NCI-H2107 treated with DMSO at 0.1 percent for 48 hours (cell line): ENCODE measurements around the gene FARP1.

Source experiments
- DNase-seq: peaks from one replicate; lab custom pipeline; 2025; ENCODE audit not compliant: unreplicated experiment; lab: John Stamatoyannopoulos, UW

Gene FARP1

DNA sequence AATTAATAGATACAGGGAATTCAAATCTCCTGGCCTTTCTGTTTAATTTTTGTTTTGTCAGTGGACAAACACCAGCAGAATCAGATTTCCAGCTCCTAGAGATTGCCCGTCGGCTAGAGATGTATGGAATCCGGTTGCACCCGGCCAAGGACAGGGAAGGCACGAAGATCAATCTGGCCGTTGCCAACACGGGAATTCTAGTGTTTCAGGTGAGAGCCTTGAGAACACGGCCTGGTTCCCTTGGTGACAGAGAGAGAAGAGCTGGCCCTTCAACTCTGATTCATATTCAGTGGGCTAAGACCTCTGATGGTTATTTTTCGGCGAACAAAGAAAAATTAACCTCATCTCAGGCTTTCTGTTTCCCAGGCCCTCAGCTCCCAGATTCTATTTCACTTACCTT lies 242.7 kb downstream of the FARP1 start:
- DNase-seq: peak; percentile 18

DNA sequence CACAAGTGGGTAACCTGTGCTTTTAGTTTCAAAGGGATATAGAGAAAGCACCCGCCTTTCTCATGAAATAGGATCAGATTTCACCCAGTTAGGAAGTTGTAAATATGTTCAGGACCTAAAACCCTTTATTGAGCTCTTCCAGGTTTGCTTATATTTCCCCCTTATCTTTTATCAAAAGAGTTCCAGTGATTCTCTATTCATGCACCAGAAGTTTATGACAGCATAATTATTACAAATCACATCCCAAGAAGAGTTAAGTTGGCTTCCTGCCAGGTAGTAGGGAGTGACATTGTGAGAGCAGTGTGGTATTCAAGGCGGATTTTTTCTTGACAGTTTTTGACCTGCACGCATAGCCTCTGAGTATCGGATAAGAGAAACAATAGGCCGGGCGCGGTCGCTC lies 243.7 kb downstream of the FARP1 start:
- peak; percentile 86 for DNase-seq

DNA sequence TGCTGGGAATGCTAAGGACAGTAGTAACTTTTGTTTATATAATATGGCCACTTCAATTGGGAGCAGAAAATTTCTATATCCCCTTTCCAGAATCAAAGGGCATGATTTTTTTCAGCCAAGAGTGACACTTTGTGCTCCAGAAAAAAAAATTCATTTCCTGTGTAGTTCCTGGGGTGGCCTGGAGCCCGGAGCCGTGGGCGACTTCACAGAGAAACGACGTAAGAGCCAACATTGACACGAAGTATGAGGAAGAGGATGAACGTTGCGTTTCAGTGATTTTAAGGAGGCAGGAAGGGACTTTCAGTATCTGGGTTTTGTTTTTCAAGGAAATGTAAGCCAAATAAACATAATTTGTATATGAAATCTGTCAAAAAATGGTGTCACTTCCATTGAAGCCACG lies 246.4 kb downstream of the FARP1 start:
- no peak for DNase-seq

DNA sequence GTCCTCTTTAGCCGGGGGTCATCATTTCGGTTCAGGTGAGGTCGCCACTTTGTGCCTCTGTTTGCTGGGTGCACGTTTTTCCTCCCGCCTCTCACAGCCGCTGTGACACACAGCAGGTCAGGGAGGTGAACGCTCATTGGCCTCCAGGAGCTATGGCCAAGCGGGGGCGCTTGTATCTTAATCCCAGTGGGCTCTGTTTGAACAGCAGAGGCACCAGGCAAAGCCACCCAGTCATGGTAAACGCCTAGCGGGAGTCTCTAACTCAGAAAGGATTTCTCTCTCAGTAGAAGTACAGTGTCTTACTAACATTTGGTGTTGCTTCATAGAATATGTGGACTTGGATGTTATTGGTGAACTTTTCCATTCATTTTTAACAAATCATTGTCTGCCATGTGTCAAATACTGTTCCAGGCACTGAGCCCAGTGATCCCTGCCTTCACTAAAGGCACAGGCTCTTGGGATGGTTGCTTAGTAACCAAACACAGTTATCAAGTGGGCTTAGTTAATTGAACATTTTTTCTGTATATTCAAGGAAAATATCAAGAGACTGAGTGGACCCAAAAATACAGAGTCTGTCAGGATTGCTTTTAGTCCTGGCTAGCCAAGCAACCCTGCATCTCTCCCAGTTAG lies 247.3 kb downstream of the FARP1 start:
- no peak for DNase-seq

DNA sequence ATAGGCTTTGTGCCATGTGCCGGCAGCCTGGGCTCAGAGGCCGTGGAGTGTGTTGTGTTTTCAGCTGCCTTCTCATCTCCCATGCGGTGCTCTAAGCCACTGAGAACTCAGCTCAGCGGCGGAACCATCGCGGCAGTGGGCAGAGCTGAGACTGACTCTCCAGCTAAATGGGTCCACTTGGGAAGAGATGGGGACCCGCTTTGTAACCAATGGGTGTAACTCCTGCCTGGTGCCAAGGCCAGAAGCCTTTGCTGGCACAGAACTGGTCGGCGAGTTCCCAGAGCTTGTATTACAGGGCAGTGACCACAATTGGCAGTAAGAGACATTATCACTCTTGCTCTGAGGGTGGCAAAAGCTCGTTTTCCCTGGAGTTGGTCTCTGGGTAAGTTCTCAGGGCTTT lies 251.0 kb downstream of the FARP1 start:
- DNase-seq: no peak

DNA sequence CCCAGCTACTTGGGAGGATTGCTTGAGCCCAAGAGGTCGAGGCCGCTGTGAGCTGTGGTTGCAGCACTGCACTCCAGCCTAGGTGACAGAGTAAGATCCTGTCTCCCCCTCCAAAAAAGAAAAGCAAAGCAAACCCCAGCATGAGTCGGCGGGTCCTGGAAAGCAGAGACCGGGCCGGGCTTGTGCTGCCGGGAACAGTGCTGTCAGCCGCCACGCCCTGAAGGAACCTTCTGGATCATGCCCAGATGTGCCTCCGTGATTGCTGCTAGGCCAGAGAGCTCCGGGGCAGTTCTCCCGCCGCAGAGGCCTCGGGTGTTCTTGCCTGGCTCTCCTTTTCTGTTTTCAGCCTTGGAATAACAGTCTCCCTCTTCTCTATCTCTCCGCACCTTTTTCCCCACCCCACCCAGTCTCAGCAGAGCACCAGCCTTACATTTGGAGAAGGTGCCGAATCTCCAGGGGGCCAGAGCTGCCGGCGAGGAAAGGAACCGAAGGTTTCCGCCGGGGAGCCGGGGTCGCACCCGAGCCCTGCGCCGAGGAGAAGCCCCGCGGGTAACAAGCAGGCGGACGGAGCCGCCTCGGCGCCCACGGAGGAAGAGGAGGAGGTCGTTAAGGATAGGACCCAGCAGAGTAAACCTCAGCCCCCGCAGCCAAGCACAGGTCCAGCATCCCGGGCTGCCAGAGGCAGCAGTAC lies 252.1 kb downstream of the FARP1 start:
- no peak for DNase-seq

DNA sequence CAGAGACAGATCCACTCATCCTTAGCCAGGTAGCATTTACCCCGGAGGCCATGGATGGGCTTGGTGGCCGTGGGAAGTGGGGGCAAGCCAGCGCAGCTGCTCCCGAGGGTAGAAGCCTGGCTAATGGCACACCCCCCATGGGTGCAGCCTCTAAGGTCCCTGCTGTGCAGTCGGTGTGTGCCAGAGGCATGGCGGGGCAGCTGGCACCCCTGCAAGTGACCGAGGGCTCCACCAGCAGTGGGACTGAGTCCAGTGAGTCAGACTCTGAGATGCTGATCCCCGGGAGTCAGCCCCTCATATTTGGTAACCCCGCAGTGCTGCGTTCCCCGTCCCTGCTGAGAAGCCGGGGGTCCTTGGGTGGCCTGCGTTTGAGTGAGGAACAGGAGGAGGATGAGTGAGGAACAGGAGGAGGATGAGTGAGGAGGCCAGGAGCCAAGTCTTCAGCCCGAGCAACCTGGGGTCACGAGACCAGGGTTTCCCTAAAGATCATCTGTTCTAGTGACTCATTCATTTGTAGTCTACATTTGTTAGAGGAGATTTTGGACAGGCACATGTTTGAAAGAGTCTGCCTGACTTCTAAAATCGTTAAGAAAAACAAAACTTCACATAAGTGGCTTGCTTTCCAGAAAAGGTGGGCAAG lies 253.3 kb downstream of the FARP1 start:
- DNase-seq: no peak

DNA sequence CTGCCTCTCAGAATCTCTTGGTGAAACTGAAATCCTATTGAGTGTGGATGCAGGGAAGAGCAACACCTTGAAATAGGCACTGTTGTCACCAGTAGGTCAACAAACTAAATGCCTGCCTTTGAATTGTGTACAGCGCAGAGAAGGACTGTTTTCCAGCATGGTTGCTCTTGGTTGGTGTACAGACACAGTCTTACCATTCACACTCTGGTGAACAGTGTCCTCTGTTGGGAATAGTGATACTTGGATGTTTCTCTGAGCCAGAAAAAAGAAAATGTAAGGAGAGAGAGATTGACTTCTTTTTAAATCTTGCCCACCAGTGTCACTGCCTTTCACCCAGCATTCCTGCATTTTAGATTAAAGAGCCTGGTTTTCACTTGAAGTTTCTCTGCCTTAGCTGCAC lies 254.3 kb downstream of the FARP1 start:
- no peak for DNase-seq

DNA sequence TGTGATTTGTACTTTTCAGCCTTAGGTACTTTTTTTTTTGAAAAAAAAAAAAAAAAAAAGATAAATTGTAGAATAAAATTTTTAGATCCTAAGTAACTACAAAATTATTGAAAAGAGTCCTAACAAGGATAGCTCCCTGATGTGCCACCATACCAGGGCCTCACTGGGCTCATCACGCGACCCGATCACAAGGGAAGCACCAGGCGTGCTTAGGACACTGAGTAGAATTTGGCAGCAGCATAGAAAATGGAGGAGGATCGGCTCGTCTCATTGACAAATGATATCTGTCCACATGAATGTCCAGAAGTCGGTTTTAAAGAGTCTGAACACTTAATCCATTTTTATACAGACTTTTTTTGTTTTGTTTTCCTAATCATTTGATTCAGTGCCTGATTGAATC lies 255.0 kb downstream of the FARP1 start:
- no peak for DNase-seq

DNA sequence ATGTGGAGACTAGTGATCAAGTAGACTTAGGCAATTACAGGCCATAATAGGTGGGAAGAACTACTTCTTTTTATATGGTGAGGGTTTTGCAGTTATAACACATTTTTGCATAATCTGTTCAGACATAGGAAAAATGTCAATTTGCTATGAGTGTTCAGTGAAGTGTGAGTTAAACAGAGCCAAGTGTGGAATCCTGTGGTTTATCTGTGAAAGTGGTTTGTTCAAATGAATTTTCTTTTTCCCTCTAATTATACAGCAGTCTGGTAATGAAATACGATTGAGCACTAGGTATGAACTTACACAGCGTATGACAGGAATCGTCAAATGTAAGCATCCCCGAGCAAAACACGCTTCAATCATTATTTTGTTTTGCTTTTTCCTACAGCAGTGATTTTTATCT lies 255.7 kb downstream of the FARP1 start:
- DNase-seq: no peak

DNA sequence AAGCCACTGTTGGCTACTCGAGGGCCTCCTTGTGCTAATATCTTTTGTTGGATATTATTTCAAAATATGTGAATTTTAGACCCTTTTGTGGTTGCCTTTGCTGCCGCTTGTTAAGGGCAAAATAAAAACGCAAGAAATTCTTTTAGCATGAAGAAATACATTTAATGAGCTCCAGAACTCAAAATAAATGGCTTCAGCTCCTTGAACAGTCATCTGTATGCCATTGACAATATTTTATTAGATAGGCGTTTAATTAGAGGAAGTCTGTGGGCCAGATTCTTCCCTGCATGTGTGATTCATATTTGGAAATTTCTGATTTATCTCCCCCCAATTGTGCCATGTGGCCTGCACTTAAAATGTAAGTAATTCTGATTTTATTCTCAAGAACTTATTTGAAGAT lies 256.9 kb downstream of the FARP1 start:
- no peak for DNase-seq

DNA sequence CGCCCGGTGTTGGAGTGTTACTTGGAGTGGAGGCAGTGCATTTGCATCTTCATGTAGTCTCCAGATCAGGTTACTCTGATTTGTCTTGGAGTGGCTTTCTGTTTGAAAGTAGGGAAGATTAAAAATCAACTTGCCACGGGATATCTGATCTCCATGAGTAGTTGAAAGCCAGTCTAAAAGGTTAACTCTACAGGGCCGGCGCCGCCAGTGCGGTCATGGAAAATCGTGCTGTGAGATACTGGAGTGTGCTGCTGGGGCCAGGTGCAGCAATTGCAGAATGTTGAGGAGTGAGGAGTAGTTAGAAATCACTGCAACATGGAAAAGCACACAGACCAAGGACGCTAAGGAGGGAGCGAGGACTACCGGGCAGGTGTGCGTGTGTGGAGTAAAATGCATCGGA lies 259.0 kb downstream of the FARP1 start:
- peak; percentile 69 for DNase-seq

DNA sequence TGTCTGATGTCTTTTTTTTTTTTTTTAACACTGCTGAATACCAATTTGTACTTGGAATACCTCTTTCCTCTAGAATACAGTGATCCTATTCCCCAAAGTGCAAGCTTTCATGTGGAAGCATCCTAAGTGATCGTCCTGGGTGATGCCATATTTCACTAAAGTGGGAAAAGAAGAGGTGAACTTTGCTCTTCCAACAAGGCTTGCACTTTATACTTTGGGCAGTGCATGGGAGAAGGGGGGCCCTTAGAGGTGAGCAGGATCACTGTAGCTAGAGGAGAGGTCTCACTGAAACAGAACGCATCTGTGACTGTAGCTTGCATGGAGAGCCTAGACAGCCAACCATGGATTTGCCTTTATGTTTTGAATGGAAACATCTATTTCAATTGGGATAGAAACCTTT lies 260.2 kb downstream of the FARP1 start:
- no peak for DNase-seq

DNA sequence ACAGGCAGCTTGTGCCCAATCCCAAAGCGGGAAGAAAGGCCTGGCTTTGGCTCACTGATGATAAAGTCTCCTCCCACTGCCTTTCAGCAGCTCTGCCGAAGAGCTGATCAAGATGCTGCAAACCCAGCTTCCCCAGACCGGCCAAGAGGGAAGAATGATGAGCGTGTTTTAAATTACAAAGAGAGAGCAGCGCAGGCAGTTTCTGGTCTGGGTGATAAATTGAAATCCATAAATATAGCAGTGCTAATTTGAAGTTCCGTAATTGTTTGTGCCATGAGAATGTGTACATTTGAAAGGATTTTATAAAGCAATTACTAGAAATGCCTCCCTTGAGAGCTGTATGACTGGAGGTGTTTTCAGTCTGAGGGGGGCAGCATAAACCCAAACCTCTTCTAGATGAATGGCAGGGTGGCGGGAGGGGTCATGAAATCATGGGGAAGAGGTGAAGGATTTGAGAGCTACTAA lies 262.2 kb downstream of the FARP1 start:
- DNase-seq: peak; percentile 84

DNA sequence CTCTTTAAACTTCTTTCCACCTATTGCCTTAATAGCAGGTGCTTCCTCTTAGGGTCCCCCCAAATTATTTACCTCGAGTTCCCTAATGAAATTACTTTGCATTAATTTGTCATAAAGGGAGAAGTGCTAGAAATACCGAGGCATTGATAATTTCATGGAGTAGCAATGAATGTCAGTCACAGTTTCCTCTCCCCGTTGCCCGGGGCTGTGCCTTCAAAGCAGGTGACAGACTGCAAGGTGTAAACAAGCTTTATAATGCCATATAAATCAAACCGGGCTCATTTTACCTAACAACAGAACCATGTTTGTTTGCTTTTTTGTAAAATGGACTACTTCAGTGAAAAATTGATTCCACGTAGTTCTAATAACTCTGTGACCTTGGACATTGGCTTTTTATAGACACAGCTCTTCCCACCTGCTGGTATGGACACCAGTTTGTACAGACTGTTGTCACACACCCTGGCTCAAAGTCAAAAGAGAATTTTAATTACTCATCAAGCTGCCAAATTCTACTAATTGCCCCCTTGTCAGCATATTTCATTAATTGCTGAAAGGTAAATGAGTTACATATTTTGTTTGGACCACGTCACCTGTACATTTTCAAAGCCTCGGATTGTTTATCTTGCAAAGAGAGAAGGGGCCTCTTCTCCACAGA lies 262.9 kb downstream of the FARP1 start:
- DNase-seq: no peak

DNA sequence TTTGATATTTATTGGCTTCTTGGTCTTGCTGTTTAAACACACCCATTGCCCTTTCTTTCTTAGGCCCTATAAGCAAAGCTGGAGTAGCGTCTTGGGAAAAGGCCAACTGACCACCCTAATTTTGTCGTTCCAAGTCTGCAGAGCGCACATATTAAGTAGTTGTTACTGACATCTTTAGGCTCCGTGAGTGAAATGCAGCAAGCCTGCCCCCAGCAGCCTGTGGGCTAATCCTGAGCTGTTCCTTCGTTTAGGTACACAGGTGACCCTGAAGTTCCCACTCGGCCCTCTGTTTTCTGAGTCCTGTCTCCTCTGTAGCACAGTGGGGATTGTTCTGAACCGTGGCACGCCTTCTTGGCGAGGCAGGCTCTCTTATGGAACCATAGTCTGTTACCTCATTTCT lies 263.5 kb downstream of the FARP1 start:
- DNase-seq: no peak

DNA sequence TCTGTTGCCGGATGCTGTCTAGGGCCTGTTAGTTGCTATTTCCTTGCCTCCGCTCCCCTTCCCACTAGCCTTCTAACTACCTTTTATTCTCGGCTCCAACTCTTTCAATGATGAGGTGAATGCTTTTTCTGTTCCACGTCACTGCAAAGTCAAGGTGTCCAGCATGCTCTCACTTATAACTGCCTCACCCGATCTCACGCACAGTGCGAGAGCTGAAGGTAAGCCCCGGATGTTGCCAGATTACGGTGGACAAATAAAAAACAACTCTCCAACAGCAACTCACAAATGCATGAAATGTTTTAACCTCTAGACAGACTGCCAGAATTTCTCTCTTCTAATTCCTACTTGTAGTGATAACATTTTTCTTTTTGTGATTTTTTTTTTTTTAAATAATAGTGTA lies 264.1 kb downstream of the FARP1 start:
- DNase-seq: no peak

DNA sequence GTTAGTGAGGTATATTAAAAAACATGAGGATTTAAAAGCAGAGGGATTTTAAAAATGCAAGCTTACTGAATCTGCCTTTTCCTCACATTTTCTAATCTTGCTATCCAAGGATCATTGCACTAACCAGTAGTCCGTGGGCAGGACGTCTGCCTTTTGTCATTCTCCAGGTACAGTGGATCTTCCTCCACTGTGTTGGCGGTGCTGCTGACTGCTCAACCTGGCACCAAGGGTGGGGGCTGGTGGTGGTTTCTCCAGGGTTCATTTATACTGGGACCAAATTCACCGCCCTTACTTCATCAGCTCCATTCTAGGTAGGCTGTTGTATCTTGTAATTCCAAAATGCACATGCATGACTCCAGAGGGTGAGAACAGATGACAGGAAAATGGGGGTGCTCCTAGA lies 264.7 kb downstream of the FARP1 start:
- DNase-seq: no peak

DNA sequence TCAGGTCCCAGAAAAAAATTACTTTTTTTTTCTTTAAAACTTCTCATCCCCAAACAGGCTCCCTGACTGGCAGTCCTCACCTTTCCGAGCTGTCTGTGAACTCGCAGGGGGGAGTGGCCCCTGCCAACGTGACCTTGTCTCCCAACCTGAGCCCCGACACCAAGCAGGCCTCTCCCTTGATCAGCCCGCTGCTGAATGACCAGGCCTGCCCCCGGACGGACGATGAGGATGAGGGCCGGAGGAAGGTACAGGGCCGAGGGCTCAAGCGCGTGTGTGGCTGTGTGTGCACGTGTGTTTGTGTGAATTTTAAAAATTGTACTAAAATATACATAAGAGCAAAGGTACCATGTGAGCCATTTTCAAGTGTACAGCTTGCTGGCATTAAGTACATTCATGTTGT lies 266.4 kb downstream of the FARP1 start:
- no peak for DNase-seq

DNA sequence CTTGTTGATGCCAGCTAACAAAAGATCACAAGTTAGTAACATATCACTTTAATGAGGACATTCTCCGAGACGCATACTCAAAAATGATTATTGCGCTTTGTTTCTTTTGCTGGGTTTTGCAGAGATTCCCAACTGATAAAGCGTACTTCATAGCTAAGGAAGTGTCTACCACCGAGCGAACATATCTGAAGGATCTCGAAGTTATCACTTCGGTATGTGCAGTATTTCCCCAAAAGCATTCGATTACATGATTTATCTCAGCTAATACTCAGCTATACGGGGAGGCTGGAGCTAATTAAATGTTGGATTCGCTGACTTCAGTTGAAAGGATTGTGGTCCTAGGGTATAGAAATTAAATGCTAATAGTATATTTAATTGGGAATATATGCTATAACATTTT lies 267.7 kb downstream of the FARP1 start:
- DNase-seq: no peak

DNA sequence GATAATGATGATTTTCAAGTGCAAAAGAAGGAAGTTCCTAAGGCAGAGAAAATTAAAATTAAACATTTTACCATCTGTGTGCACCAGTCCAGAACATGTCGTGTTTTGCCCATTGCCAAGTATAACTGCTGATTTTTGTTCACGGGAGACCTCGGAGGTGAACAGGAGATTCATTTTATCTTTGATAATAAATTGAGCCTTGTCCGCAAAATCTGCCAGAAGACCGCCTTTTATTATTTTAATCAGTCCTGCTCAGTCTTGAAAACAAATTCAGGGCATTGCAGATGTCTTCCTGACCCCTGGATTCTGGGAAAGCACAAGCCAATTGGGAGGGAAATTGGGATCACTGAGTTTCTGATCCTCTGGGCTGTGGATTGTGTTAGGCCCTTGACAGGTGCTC lies 268.1 kb downstream of the FARP1 start:
- no peak for DNase-seq
